HEK293T (cell line): Measurements from ENCODE around the gene ADAMTS18.
"Not testable (repeated sequence)": the region's sequence is repeated elsewhere in the genome, so short reads cannot be mapped to it uniquely, and the experiment has no call there.

Experiments used
- CTBP1 ChIP-seq: fragments of 450-650 bp; IDR thresholded peaks from 2 replicates; pipeline ENCODE4 v1.6.1; 2016; ENCODE audit warnings: borderline replicate concordance
- FOXA1 ChIP-seq: fragments of 450-650 bp; IDR thresholded peaks from 2 replicates; pipeline ENCODE4 v1.6.1; 2016; ENCODE audit warnings: mild to moderate bottlenecking
- FOXM1 ChIP-seq: fragments of 450-650 bp; IDR thresholded peaks from 2 replicates; pipeline ENCODE4 v1.6.1; 2017; ENCODE audit warnings: mild to moderate bottlenecking, borderline replicate concordance
- HDGF ChIP-seq: fragments of 450-650 bp; IDR thresholded peaks from 2 replicates; pipeline ENCODE4 v1.6.1; 2017; ENCODE audit warnings: antibody characterized with exemption, borderline replicate concordance
- LEF1 ChIP-seq: fragments of 450-650 bp; IDR thresholded peaks from 2 replicates; pipeline ENCODE4 v1.6.1; 2017; ENCODE audit warnings: mild to moderate bottlenecking, borderline replicate concordance
- SP1 ChIP-seq: fragments of 450-650 bp; IDR thresholded peaks from 2 replicates; pipeline ENCODE4 v1.6.1; 2017

DNA sequence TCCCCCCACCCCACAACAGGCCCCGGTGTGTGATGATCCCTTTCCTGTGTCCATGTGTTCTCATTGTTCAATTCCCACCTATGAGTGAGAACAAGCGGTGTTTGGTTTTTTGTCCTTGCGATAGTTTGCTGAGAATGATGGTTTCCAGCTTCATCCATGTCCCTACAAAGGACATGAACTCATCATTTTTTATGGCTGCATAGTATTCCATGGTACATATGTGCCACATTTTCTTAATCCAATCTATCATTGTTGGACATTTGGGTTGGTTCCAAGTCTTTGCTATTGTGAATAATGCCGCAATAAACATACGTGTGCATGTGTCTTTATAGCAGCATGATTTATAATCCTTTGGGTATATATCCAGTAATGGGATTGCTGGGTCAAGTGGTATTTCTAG is 28.8 kb upstream of the ADAMTS18 start:
- not testable (repeated sequence) for TF ChIP-seq SP1, FOXM1, LEF1, FOXA1, CTBP1, HDGF
